ENCODE results near the gene MFAP4. TPM values are rescaled to one million over a fixed set of nuclear protein-coding genes. Genes with fewer than 3 reads are reported as not detected.
A peak's percentile ranks its signal among the peaks of the same experiment; 100 is the strongest.

Gene MFAP4
- total RNA-seq, 1 donor from 2014 or later = 77.4 TPM

- no peak for DNase-seq
Observed at GRCh38 chr17:19333736-19334290, 53.2 kb downstream of the MFAP4 start.

Small RNA genes within 50 kb of the gene (small RNA-seq; reads per million reads assigned to genes)
- gene MIR1180 (ENCODE audit: low replicate concordance) = 4.9 reads per million, percentile 92 among the genes with 10 or more reads in this experiment
- gene RF00537 (ENCODE audit: low replicate concordance) = not detected

Other genes starting within 250 kb of the MFAP4 start
- 48.8 TPM for gene EPN2, start 149.8 kb downstream of the MFAP4 start, total RNA-seq
- 5.1 TPM for gene B9D1, start 24.5 kb downstream of the MFAP4 start, total RNA-seq
- 29.3 TPM for gene MAPK7, start 8.7 kb downstream of the MFAP4 start, total RNA-seq
- 3.2 TPM for gene RNF112, start 24.0 kb upstream of the MFAP4 start, total RNA-seq
- gene SLC47A1, start 146.7 kb upstream of the MFAP4 start, total RNA-seq = 10.9 TPM

All from tongue (tissue), 3 donors.